Measurements from ENCODE around the gene ACBD6. TPM values are rescaled to one million over a fixed set of nuclear protein-coding genes. Genes with fewer than 3 reads are reported as not detected.

ACBD6 gene
- total RNA-seq, 2 donors from 2014 or later, result 43.2 to 54.5 TPM

DNA sequence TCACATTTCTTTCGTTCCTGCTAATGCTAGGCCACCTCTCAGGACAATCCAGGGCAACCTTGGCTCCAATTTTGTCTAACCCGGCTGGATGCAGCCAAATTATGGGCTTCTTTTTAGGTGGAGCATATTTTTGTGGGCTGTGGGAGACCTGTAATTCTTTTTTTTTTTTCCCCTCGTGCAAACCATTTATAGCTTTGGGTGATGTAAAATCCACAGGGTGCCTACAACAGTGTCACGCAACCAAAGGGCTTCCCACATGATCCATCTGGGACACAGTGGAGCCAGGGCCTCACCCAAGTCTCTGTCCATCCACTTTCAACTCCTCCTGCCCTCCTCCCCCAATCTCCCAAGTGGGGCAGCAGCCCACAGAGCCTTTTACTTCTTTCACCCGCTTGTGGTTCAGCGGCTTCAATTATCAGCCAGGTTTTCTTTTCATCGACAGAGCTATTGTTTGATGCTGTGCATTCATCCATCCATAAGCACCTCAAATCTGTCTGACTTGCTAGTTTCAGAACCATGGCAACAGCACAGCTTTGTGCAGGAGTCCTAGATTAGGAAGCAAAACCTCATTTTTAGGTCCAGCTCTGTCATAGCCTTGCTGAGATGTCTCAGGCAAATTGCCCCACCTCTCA, 46.4 kb upstream of the ACBD6 start:
- H3K27ac Mint-ChIP-seq, result no peak overlapping the region

DNA sequence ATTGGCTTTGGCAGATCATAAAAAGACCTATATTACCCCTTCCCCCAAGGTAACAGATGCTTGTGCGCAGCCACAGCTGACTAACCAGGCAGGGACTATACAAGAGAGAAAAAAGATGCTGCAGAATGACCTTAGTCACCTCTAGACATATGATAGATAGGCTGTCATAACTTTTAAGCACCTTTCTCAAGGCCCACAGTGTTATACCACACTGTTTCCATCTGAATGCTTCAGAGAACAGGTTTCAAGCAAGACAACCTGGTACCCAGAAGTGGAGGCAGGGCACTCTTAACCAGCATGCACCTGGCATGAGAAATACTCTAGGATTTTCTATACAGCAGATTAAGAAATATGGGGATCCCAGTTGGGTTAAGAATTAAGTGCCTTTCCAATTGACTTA, 43.6 kb upstream of the ACBD6 start:
- H3K4me3 ChIP-seq (ENCODE audit: low read length), result no peak overlapping the region
- H3K4me1 Mint-ChIP-seq, result peaks cover 11% of the 10 kb centered on the region
- 83 to 96% methylated on average over 1 of the region's 1 CpG for WGBS, 2 experiments (ENCODE audit: insufficient coverage in 1 of 2, insufficient read length in 1 of 2)
- H3K27ac Mint-ChIP-seq, result no peak overlapping the region
- H3K36me3 Mint-ChIP-seq (ENCODE audit: low read depth), result no peaks in the 10 kb centered on the region
- no peaks in the 10 kb centered on the region for H3K4me1 ChIP-seq (ENCODE audit: control insufficient read depth, insufficient read depth, low read length)
- no peak overlapping the region for H3K4me3 Mint-ChIP-seq
- no peaks in the 10 kb centered on the region for H3K9me3 Mint-ChIP-seq
- peak; percentile 3 for DNase-seq
- H3K36me3 ChIP-seq (ENCODE audit: control insufficient read depth, insufficient read depth, low read length), result no peaks in the 10 kb centered on the region
- H3K9ac ChIP-seq (ENCODE audit: extremely low read depth, low read length, poor library complexity, severe bottlenecking), result no peak overlapping the region
- TF ChIP-seq, protein P1, sequence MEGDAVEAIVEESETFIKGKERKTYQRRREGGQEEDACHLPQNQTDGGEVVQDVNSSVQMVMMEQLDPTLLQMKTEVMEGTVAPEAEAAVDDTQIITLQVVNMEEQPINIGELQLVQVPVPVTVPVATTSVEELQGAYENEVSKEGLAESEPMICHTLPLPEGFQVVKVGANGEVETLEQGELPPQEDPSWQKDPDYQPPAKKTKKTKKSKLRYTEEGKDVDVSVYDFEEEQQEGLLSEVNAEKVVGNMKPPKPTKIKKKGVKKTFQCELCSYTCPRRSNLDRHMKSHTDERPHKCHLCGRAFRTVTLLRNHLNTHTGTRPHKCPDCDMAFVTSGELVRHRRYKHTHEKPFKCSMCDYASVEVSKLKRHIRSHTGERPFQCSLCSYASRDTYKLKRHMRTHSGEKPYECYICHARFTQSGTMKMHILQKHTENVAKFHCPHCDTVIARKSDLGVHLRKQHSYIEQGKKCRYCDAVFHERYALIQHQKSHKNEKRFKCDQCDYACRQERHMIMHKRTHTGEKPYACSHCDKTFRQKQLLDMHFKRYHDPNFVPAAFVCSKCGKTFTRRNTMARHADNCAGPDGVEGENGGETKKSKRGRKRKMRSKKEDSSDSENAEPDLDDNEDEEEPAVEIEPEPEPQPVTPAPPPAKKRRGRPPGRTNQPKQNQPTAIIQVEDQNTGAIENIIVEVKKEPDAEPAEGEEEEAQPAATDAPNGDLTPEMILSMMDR (conservative IDR thresholded peaks at IDR 0.05), result no peak
- H3K9me3 ChIP-seq (ENCODE audit: control insufficient read depth, low read length), result no peaks in the 10 kb centered on the region
- no peak overlapping the region for H3K27ac ChIP-seq (ENCODE audit: low read depth, low read length)
- no peaks in the 10 kb centered on the region for H3K27me3 ChIP-seq (ENCODE audit: control insufficient read depth, insufficient read depth, low read length, poor library complexity, severe bottlenecking)
- no peaks in the 10 kb centered on the region for H3K27me3 Mint-ChIP-seq (ENCODE audit: insufficient read depth)

More for the DNA sequence above, 46.4 kb upstream of the ACBD6 start:
- Histone ChIP-seq H3K27me3 (ENCODE audit: control insufficient read depth, insufficient read depth, low read length, poor library complexity, severe bottlenecking) (no peaks in the 10 kb centered on the region), H3K9ac (ENCODE audit: extremely low read depth, low read length, poor library complexity, severe bottlenecking) (no peak overlapping the region), H3K9me3 (ENCODE audit: control insufficient read depth, low read length) (no peaks in the 10 kb centered on the region), H3K27ac (ENCODE audit: low read depth, low read length) (no peak overlapping the region), H3K4me3 (ENCODE audit: low read length) (no peak overlapping the region), H3K36me3 (ENCODE audit: control insufficient read depth, insufficient read depth, low read length) (no peaks in the 10 kb centered on the region), H3K4me1 (ENCODE audit: control insufficient read depth, insufficient read depth, low read length) (peaks cover 6% of the 10 kb centered on the region)
- H3K4me3 Mint-ChIP-seq, result no peak overlapping the region
- no peaks in the 10 kb centered on the region for H3K4me1 Mint-ChIP-seq
- TF ChIP-seq, protein P1 (conservative IDR thresholded peaks at IDR 0.05), result no peak
- peak; percentile 7 for DNase-seq
- H3K9me3 Mint-ChIP-seq, result no peaks in the 10 kb centered on the region
- no peaks in the 10 kb centered on the region for H3K36me3 Mint-ChIP-seq (ENCODE audit: low read depth)
- WGBS, 2 experiments (ENCODE audit: insufficient coverage in 1 of 2, insufficient read length in 1 of 2), result 93 to 100% methylated on average over 2 to 7 of the region's 7 CpGs
- no peaks in the 10 kb centered on the region for H3K27me3 Mint-ChIP-seq (ENCODE audit: insufficient read depth)

DNA sequence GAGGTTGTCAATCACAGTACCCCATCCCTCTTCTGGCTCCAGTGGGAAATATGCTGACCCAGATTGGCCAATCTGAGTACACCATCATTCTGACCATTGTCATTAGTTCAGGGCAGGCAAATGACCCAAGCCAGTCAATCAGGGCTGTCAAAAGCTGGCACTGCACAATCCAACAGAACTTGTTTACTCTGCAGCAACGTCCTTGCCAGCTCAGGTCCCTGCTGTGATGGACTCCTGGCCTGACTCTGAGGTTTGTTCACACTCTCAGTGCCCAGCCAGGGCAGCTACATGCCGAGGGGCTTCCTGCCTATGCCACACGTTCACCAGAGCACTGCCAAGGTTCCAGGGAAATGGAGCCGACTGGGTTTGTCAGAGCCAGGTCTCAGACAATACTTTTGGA, 41.7 kb upstream of the ACBD6 start:
- no peaks in the 10 kb centered on the region for H3K9me3 ChIP-seq (ENCODE audit: control insufficient read depth, low read length)
- no peaks in the 10 kb centered on the region for H3K4me1 ChIP-seq (ENCODE audit: control insufficient read depth, insufficient read depth, low read length)
- Mint-ChIP-seq H3K36me3 (ENCODE audit: low read depth) (no peaks in the 10 kb centered on the region), H3K27me3 (ENCODE audit: insufficient read depth) (no peaks in the 10 kb centered on the region), H3K9me3 (no peaks in the 10 kb centered on the region), H3K27ac (no peak overlapping the region), H3K4me3 (no peak overlapping the region), H3K4me1 (peaks cover 11% of the 10 kb centered on the region)
- H3K27me3 ChIP-seq (ENCODE audit: control insufficient read depth, insufficient read depth, low read length, poor library complexity, severe bottlenecking), result no peaks in the 10 kb centered on the region
- WGBS, 2 experiments (ENCODE audit: insufficient coverage in 1 of 2, insufficient read length in 1 of 2), result 86 to 87% methylated on average over 2 to 4 of the region's 4 CpGs
- peak; percentile 26 for DNase-seq
- no peak overlapping the region for H3K4me3 ChIP-seq (ENCODE audit: low read length)
- H3K36me3 ChIP-seq (ENCODE audit: control insufficient read depth, insufficient read depth, low read length), result no peaks in the 10 kb centered on the region
- TF ChIP-seq, protein P1 (conservative IDR thresholded peaks at IDR 0.05), result no peak
- no peak overlapping the region for H3K9ac ChIP-seq (ENCODE audit: extremely low read depth, low read length, poor library complexity, severe bottlenecking)
- no peak overlapping the region for H3K27ac ChIP-seq (ENCODE audit: low read depth, low read length)

All from endodermal cell (in vitro differentiated cells).